Activated naive CD8-positive, alpha-beta T cell treated with anti-CD3 and anti-CD28 coated beads for 36 hours (primary cell): ENCODE measurements around the gene AMOT. TPM values are rescaled to one million over a fixed set of nuclear protein-coding genes. Genes with fewer than 3 reads are reported as not detected.

Experiments used
- DNase-seq: peaks from one replicate; pipeline ENCODE4 v3.0.0; 2021
- H3K27ac Mint-ChIP-seq: one replicate; pipeline ENCODE4 v1.8.0; 2022; ENCODE audit warnings: mild to moderate bottlenecking, moderate library complexity, mixed read lengths
- H3K27me3 Mint-ChIP-seq: one replicate; pipeline ENCODE4 v1.8.0; 2022; ENCODE audit warnings: mild to moderate bottlenecking, mixed read lengths
- H3K36me3 Mint-ChIP-seq: one replicate; pipeline ENCODE4 v1.8.0; 2021; ENCODE audit warnings: mild to moderate bottlenecking, mixed read lengths
- H3K4me1 Mint-ChIP-seq: one replicate; pipeline ENCODE4 v1.8.0; 2021; ENCODE audit warnings: mixed read lengths
- H3K4me3 Mint-ChIP-seq: one replicate; pipeline ENCODE4 v1.8.0; 2022; ENCODE audit warnings: mild to moderate bottlenecking, moderate library complexity, mixed read lengths
- H3K9me3 Mint-ChIP-seq: one replicate; pipeline ENCODE4 v1.8.0; 2022; ENCODE audit warnings: mixed read lengths
- total RNA-seq, 2 experiments: library from RNA; stranded (reverse); gene quantifications; one replicate each; pipeline ENCODE4 v1.2.3, GENCODE V29; 2021

Gene AMOT
- total RNA-seq, 2 experiments from 2014 or later, result 2.0 to 2.3 TPM

- H3K9me3 Mint-ChIP-seq, result no peaks in the 10 kb centered on the region
- no peaks in the 10 kb centered on the region for H3K36me3 Mint-ChIP-seq
- H3K27ac Mint-ChIP-seq, result no peak overlapping the region
- no peak for DNase-seq
- H3K4me1 Mint-ChIP-seq, result no peaks in the 10 kb centered on the region
- H3K27me3 Mint-ChIP-seq, result no peaks in the 10 kb centered on the region
- no peak overlapping the region for H3K4me3 Mint-ChIP-seq
Measured at GRCh38 chrX:112751076-112751475, 89.6 kb downstream of the AMOT start.

- H3K9me3 Mint-ChIP-seq, result no peaks in the 10 kb centered on the region
- no peaks in the 10 kb centered on the region for H3K4me1 Mint-ChIP-seq
- no peak overlapping the region for H3K27ac Mint-ChIP-seq
- no peaks in the 10 kb centered on the region for H3K36me3 Mint-ChIP-seq
- DNase-seq, result no peak
- no peak overlapping the region for H3K4me3 Mint-ChIP-seq
- H3K27me3 Mint-ChIP-seq, result no peaks in the 10 kb centered on the region
Measured at GRCh38 chrX:112746812-112747595, 93.6 kb downstream of the AMOT start.

- Mint-ChIP-seq H3K4me1 (peaks cover 10% of the 10 kb centered on the region), H3K4me3 (no peak overlapping the region), H3K27ac (no peak overlapping the region), H3K36me3 (no peaks in the 10 kb centered on the region), H3K9me3 (no peaks in the 10 kb centered on the region), H3K27me3 (peaks cover 3% of the 10 kb centered on the region)
- DNase-seq, result peak; percentile 5
Measured at GRCh38 chrX:112738347-112739033, 102.1 kb downstream of the AMOT start.

- no peak for DNase-seq
- H3K4me3 Mint-ChIP-seq, result no peak overlapping the region
- H3K36me3 Mint-ChIP-seq, result no peaks in the 10 kb centered on the region
- H3K4me1 Mint-ChIP-seq, result peaks cover 10% of the 10 kb centered on the region
- peaks cover 3% of the 10 kb centered on the region for H3K27me3 Mint-ChIP-seq
- H3K9me3 Mint-ChIP-seq, result no peaks in the 10 kb centered on the region
- H3K27ac Mint-ChIP-seq, result no peak overlapping the region
Measured at GRCh38 chrX:112736310-112736709, 104.3 kb downstream of the AMOT start.

- no peak for DNase-seq
- Mint-ChIP-seq H3K4me3 (no peak overlapping the region), H3K27ac (no peak overlapping the region), H3K9me3 (no peaks in the 10 kb centered on the region), H3K27me3 (peaks cover 7% of the 10 kb centered on the region), H3K4me1 (peaks cover 10% of the 10 kb centered on the region), H3K36me3 (no peaks in the 10 kb centered on the region)
Measured at GRCh38 chrX:112735147-112735546, 105.5 kb downstream of the AMOT start.

- no peak overlapping the region for H3K27ac Mint-ChIP-seq
- DNase-seq, result no peak
- no peaks in the 10 kb centered on the region for H3K36me3 Mint-ChIP-seq
- H3K9me3 Mint-ChIP-seq, result no peaks in the 10 kb centered on the region
- H3K27me3 Mint-ChIP-seq, result peaks cover 7% of the 10 kb centered on the region
- H3K4me1 Mint-ChIP-seq, result peaks cover 8% of the 10 kb centered on the region
- H3K4me3 Mint-ChIP-seq, result no peak overlapping the region
Measured at GRCh38 chrX:112734290-112734689, 106.3 kb downstream of the AMOT start.

- Mint-ChIP-seq H3K9me3 (no peaks in the 10 kb centered on the region), H3K4me1 (peaks cover 3% of the 10 kb centered on the region), H3K27ac (no peak overlapping the region), H3K36me3 (no peaks in the 10 kb centered on the region), H3K27me3 (peaks cover 7% of the 10 kb centered on the region), H3K4me3 (no peak overlapping the region)
- no peak for DNase-seq
Measured at GRCh38 chrX:112731793-112732192, 108.8 kb downstream of the AMOT start.

Other genes with a start within 250 kb of the AMOT start
- gene LHFPL1, start 160.9 kb downstream of the AMOT start, total RNA-seq, result under 1 TPM; 0.44 to 0.70 TPM